HepG2 (cell line): ENCODE data around the gene GALNT18. TPM values are rescaled to one million over a fixed set of nuclear protein-coding genes. Genes with fewer than 3 reads are reported as not detected.
A peak's percentile ranks its signal among the peaks of the same experiment; 100 is the strongest.

Source experiments
- ATAC-seq: fragments of 200-7000 bp; cut with Tn5 transposase; 3 replicates; pipeline ENCODE4 v1.9.1; 2020; ENCODE audit warnings: mild to moderate bottlenecking, moderate library complexity
- BruUV-seq: library from RNA; stranded (reverse); fragments of 400-500 nt; replicated peaks from 2 replicates; lab custom pipeline; 2021; lab: Mats Ljungman, UMichigan
- CTCF ChIA-PET: fragments of 300-600 bp; formaldehyde crosslinking; extraction: SDS; loops from one replicate; lab custom pipeline; 2021; ENCODE audit warnings: low total read pairs, inconsistent platforms, low intra/inter-chr PET ratio; lab: Yijun Ruan, JAX
- POLR2A ChIA-PET: fragments of 350-600 bp; sonication (Branson Sonifier 250); formaldehyde crosslinking; loops from one replicate; lab custom pipeline; 2020; ENCODE audit warnings: antibody characterized with exemption, inconsistent platforms; lab: Yijun Ruan, JAX
- DNase-seq: peaks from one replicate; pipeline ENCODE4 v3.0.0-alpha.2; 2015; ENCODE audit warnings: low spot score
- FAIRE-seq: peaks from 3 replicates; lab custom pipeline; 2011; peaks lifted over from hg19 to GRCh38; lab: Jason Lieb, UNC
- H2AFZ ChIP-seq: one replicate; pipeline ENCODE4 v1.6.1; 2011; ENCODE audit warnings: low read length, inconsistent platforms
- H3K27ac ChIP-seq: fragments of 300-600 bp; 3 replicates; pipeline ENCODE4 v1.8.0; 2011; ENCODE audit warnings: mixed run types, mild to moderate bottlenecking, mixed read lengths, low read length, inconsistent platforms; ENCODE audit not compliant: insufficient read depth; ENCODE audit errors: extremely low read length
- H3K27me3 ChIP-seq, 2 experiments: fragments of 200-600 bp in 1 of 2; 2 replicates in 1 of 2; 3 replicates in 1 of 2; pipeline versions ENCODE4 v1.6.0 to v1.8.0; 2011; ENCODE audit warnings: low read length in 2 of 2, mild to moderate bottlenecking in 2 of 2, moderate library complexity in 2 of 2, inconsistent platforms in 1 of 2; ENCODE audit not compliant: insufficient read depth in 2 of 2, control insufficient read depth in 1 of 2
- H3K36me3 ChIP-seq, 2 experiments: fragments of 200-600 bp in 1 of 2; replicated peaks in 1 of 2; 2 replicates in 1 of 2; 3 replicates in 1 of 2; pipeline versions ENCODE4 v1.5.1 to v1.8.0; 2011; ENCODE audit warnings: low read length in 2 of 2, inconsistent platforms in 1 of 2; ENCODE audit not compliant: insufficient read depth in 2 of 2, control insufficient read depth in 1 of 2
- H3K4me1 ChIP-seq: 2 replicates; pipeline ENCODE4 v1.5.1; 2012; ENCODE audit warnings: low read length, inconsistent platforms; ENCODE audit not compliant: insufficient read depth
- H3K4me2 ChIP-seq: 2 replicates; pipeline ENCODE4 v1.6.0; 2011; ENCODE audit warnings: low read depth, low read length, inconsistent platforms
- H3K4me3 ChIP-seq, 3 experiments: fragments of 200-600 bp in 1 of 3; sonication (generic), shearing (Covaris generic) in 1 of 3; replicated peaks in 1 of 3; 2 replicates each; pipeline ENCODE4 v1.5.1; 2011 to 2016; ENCODE audit warnings: low read length in 3 of 3, inconsistent platforms in 2 of 3, low read depth in 2 of 3, mild to moderate bottlenecking in 2 of 3, control low read depth in 1 of 3, mixed read lengths in 1 of 3; ENCODE audit not compliant: insufficient read depth in 1 of 3
- H3K79me2 ChIP-seq: one replicate; pipeline ENCODE4 v1.6.1; 2011; ENCODE audit warnings: low read length, inconsistent platforms; ENCODE audit not compliant: insufficient read depth
- H3K9ac ChIP-seq: 2 replicates; pipeline ENCODE4 v1.6.0; 2011; ENCODE audit warnings: mild to moderate bottlenecking, low read depth, low read length, inconsistent platforms; ENCODE audit not compliant: insufficient read depth
- H3K9me3 ChIP-seq: 2 replicates; pipeline ENCODE4 v1.5.1; 2012; ENCODE audit warnings: mild to moderate bottlenecking, low read length
- H4K20me1 ChIP-seq: 2 replicates; pipeline ENCODE4 v1.6.0; 2011; ENCODE audit warnings: inconsistent platforms, mild to moderate bottlenecking, low read length, moderate library complexity; ENCODE audit not compliant: insufficient read depth
- ZNF253 ChIP-seq: sonication (generic); formaldehyde crosslinking; IDR thresholded peaks from 2 replicates; pipeline ENCODE4 v1.8.0; 2022; ENCODE audit warnings: mild to moderate bottlenecking, missing genetic modification reagents, borderline replicate concordance
- WGBS: methylation state at CpG from one replicate; pipeline ENCODE4 v1.1.6; 2017; ENCODE audit warnings: low lambda C conversion rate; 5-methylcytosine and 5-hydroxymethylcytosine counted together
- in situ Hi-C: cut with HindIII; loops from 2 replicates; pipeline ENCODE4 v1.10.0; 2017; ENCODE audit warnings: low pct_unique_long_range_greater_than_20kb; ENCODE audit not compliant: extremely low pct_ligation_motif_present
- intact Hi-C: fragments of 100-400 bp; cut with micrococcal nuclease; formaldehyde crosslinking; loops from one replicate; pipeline ENCODE4 v1.10.0; 2022; ENCODE audit not compliant: unreplicated experiment
- polyA plus RNA-seq, 8 experiments: library from polyadenylated mRNA; depleted of rRNA in 3 of 8; stranded (reverse) in 7 of 8; unstranded in 1 of 8; fragments of >200 nt; fragmentation: Illumina TruSeq in 4 of 8; extraction: Trizol in 4 of 8; gene quantifications; 2 replicates each; pipeline versions ENCODE4 v1.2.1 to v1.2.3, GENCODE V29; 2011 to 2016; ENCODE audit warnings: low read depth in 4 of 8, missing spikeins in 1 of 8, mixed read lengths in 1 of 8; ENCODE audit not compliant: insufficient read depth in 1 of 8
- total RNA-seq, 5 experiments: library from RNA; depleted of rRNA; stranded (reverse); fragments of >200 nt; fragmentation: Illumina TruSeq; extraction: Trizol; gene quantifications; 2 replicates each; pipeline ENCODE4 v1.2.3, GENCODE V29; 2016; ENCODE audit warnings: low read depth in 1 of 5
- TF ChIP-seq, protein P1 (sequence below): sonication (generic); formaldehyde crosslinking; IDR thresholded peaks from one replicate; pipeline ENCODE4 v1.5.1; 2020; ENCODE audit warnings: mild to moderate bottlenecking, missing genetic modification reagents; ENCODE audit errors: not compliant biosample characterization
- TF ChIP-seq, protein P2 (sequence below): sonication (generic); formaldehyde crosslinking; IDR thresholded peaks from 2 replicates; pipeline ENCODE4 v1.5.0; 2020; ENCODE audit warnings: mild to moderate bottlenecking, missing genetic modification reagents
- TF ChIP-seq, protein P3 (sequence below), 2 experiments: sonication (generic) in 1 of 2; formaldehyde crosslinking in 1 of 2; IDR thresholded peaks; 2 replicates each; pipeline versions ENCODE4 v1.5.1 to v1.6.1; 2011 to 2020; ENCODE audit warnings: borderline replicate concordance in 1 of 2, low read depth in 1 of 2, low read length in 1 of 2, mild to moderate bottlenecking in 1 of 2, missing genetic modification reagents in 1 of 2, moderate library complexity in 1 of 2

Gene GALNT18
- total and polyA plus RNA-seq, 2 of the 13 experiments (the other 11 are each of a cell fraction or from before 2014, with no cell fraction given), result 0.11 TPM; not detected in 1

DNA sequence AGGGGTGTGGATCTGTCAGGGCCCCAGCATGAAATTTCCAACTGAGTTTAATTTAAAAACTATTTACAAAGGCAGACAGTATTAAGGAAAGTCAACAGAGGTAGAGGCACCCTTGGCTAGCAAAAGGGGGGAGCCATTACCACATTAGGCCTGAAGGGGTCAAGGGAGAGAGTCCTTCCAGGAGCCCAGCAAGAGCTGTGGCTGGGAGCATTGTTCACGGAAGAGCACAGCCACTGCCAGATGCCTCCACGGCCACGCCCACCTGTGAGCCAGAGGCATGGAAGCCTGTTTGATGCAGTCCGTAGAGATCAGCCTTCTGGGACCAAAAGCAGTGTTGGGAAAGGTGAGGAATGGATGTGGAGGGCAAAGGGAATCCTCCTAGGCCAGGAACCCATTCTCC is 102.6 kb downstream of the GALNT18 start:
- in situ Hi-C loops (no loop called here), intact Hi-C loops (no loop called here)
- no peak overlapping the region for H3K4me2 ChIP-seq
- DNase-seq (no peak), FAIRE-seq (no peak), ATAC-seq (peak; percentile 63)
- peaks cover 4 to 23% of the 10 kb centered on the region in 2 experiments; a peak in 3 of 5 replicates for H3K27me3 ChIP-seq
- no peak overlapping the region for H3K4me3 ChIP-seq
- TF ChIP-seq, protein P1, sequence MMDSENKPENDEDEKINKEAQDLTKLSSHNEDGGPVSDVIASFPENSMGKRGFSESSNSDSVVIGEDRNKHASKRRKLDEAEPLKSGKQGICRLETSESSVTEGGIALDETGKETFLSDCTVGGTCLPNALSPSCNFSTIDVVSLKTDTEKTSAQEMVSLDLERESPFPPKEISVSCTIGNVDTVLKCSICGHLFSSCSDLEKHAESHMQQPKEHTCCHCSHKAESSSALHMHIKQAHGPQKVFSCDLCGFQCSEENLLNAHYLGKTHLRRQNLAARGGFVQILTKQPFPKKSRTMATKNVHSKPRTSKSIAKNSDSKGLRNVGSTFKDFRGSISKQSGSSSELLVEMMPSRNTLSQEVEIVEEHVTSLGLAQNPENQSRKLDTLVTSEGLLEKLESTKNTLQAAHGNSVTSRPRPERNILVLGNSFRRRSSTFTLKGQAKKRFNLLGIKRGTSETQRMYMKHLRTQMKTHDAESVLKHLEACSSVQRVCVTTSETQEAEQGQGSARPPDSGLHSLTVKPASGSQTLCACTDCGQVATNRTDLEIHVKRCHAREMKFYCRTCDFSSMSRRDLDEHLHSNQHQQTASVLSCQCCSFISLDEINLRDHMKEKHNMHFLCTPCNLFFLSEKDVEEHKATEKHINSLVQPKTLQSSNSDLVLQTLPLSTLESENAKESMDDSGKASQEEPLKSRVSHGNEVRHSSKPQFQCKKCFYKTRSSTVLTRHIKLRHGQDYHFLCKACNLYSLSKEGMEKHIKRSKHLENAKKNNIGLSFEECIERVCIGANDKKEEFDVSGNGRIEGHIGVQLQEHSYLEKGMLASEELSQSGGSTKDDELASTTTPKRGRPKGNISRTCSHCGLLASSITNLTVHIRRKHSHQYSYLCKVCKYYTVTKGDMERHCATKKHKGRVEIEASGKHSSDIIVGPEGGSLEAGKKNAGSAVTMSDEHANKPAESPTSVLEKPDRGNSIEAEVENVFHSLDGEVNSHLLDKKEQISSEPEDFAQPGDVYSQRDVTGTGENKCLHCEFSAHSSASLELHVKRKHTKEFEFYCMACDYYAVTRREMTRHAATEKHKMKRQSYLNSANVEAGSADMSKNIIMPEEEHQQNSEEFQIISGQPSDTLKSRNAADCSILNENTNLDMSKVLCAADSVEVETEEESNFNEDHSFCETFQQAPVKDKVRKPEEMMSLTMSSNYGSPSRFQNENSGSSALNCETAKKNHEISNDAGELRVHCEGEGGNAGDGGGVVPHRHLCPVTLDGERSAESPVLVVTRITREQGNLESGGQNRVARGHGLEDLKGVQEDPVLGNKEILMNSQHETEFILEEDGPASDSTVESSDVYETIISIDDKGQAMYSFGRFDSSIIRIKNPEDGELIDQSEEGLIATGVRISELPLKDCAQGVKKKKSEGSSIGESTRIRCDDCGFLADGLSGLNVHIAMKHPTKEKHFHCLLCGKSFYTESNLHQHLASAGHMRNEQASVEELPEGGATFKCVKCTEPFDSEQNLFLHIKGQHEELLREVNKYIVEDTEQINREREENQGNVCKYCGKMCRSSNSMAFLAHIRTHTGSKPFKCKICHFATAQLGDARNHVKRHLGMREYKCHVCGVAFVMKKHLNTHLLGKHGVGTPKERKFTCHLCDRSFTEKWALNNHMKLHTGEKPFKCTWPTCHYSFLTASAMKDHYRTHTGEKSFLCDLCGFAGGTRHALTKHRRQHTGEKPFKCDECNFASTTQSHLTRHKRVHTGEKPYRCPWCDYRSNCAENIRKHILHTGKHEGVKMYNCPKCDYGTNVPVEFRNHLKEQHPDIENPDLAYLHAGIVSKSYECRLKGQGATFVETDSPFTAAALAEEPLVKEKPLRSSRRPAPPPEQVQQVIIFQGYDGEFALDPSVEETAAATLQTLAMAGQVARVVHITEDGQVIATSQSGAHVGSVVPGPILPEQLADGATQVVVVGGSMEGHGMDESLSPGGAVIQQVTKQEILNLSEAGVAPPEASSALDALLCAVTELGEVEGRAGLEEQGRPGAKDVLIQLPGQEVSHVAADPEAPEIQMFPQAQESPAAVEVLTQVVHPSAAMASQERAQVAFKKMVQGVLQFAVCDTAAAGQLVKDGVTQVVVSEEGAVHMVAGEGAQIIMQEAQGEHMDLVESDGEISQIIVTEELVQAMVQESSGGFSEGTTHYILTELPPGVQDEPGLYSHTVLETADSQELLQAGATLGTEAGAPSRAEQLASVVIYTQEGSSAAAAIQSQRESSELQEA (CRISPR knock-in tag), result no peak
- TF ChIP-seq ZNF253 (CRISPR knock-in tag), result no peak
- TF ChIP-seq, protein P2, sequence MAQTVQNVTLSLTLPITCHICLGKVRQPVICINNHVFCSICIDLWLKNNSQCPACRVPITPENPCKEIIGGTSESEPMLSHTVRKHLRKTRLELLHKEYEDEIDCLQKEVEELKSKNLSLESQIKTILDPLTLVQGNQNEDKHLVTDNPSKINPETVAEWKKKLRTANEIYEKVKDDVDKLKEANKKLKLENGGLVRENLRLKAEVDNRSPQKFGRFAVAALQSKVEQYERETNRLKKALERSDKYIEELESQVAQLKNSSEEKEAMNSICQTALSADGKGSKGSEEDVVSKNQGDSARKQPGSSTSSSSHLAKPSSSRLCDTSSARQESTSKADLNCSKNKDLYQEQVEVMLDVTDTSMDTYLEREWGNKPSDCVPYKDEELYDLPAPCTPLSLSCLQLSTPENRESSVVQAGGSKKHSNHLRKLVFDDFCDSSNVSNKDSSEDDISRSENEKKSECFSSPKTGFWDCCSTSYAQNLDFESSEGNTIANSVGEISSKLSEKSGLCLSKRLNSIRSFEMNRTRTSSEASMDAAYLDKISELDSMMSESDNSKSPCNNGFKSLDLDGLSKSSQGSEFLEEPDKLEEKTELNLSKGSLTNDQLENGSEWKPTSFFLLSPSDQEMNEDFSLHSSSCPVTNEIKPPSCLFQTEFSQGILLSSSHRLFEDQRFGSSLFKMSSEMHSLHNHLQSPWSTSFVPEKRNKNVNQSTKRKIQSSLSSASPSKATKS (CRISPR knock-in tag), result no peak
- TF ChIP-seq, protein P3, sequence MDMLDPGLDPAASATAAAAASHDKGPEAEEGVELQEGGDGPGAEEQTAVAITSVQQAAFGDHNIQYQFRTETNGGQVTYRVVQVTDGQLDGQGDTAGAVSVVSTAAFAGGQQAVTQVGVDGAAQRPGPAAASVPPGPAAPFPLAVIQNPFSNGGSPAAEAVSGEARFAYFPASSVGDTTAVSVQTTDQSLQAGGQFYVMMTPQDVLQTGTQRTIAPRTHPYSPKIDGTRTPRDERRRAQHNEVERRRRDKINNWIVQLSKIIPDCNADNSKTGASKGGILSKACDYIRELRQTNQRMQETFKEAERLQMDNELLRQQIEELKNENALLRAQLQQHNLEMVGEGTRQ (IDR thresholded peaks at IDR 0.05; ENCODE audit: low read depth, low read length), result no peak
- TF ChIP-seq, protein P3 (CRISPR knock-in tag; IDR thresholded peaks at IDR 0.05; ENCODE audit: borderline replicate concordance), result no peak
- no peak overlapping the region for H3K9ac ChIP-seq
- no peaks in the 10 kb centered on the region for H3K4me1 ChIP-seq
- no peaks in the 10 kb centered on the region for H3K36me3 ChIP-seq
- H3K9me3 ChIP-seq, result no peaks in the 10 kb centered on the region
- H3K27ac ChIP-seq, result no peak overlapping the region
- ChIA-PET POLR2A (no interaction called here), CTCF (no interaction called here)
- H4K20me1 ChIP-seq, result no peaks in the 10 kb centered on the region
- no peaks in the 10 kb centered on the region for H3K79me2 ChIP-seq
- H2AFZ ChIP-seq, result no peak overlapping the region
- 3% methylated on average over 4 of the region's 4 CpGs for WGBS
- BruUV-seq, result no TSS peak
